CD14-positive monocyte (primary cell): Measurements from ENCODE around the gene ZC3H10. TPM values are rescaled to one million over a fixed set of nuclear protein-coding genes. Genes with fewer than 3 reads are reported as not detected.
A peak's percentile ranks its signal among the peaks of the same experiment; 100 is the strongest.
"Not testable (repeated sequence)": the region's sequence is repeated elsewhere in the genome, so short reads cannot be mapped to it uniquely, and the experiment has no call there.

ENCODE experiments used
- DNase-seq, 3 donors: peaks; one replicate each; pipeline ENCODE4 v3.0.0-alpha.2; 2011 to 2022
- H2AFZ ChIP-seq: 2 replicates; pipeline ENCODE4 v1.6.0; 2012; ENCODE audit warnings: mild to moderate bottlenecking, low read depth, low read length, inconsistent platforms; ENCODE audit not compliant: insufficient read depth, poor library complexity, severe bottlenecking
- H3K27ac ChIP-seq, 2 donors: 1 replicate in 1 of 2; 2 replicates in 1 of 2; pipeline ENCODE4 v1.5.1; 2012 to 2013; ENCODE audit warnings: low read length in 2 of 2, control low read depth in 1 of 2, inconsistent platforms in 1 of 2, low read depth in 1 of 2, mild to moderate bottlenecking in 1 of 2
- H3K27me3 ChIP-seq, 2 donors: one replicate each; pipeline versions ENCODE4 v1.6.0 to v1.6.1; 2011 to 2013; ENCODE audit warnings: low read length in 2 of 2; ENCODE audit not compliant: control insufficient read depth in 2 of 2, insufficient read depth in 2 of 2
- H3K36me3 ChIP-seq, 2 donors: replicated peaks in 1 of 2; 1 replicate in 1 of 2; 2 replicates in 1 of 2; pipeline versions ENCODE4 v1.5.1 to v1.6.1; 2012 to 2013; ENCODE audit warnings: low read length in 2 of 2, control low read depth in 1 of 2, inconsistent platforms in 1 of 2, mild to moderate bottlenecking in 1 of 2; ENCODE audit not compliant: insufficient read depth in 2 of 2, control insufficient read depth in 1 of 2
- H3K4me1 ChIP-seq, 2 donors: 1 replicate in 1 of 2; 2 replicates in 1 of 2; pipeline versions ENCODE4 v1.5.1 to v1.6.1; 2012 to 2013; ENCODE audit warnings: low read length in 2 of 2, control low read depth in 1 of 2, inconsistent platforms in 1 of 2, mild to moderate bottlenecking in 1 of 2, moderate library complexity in 1 of 2; ENCODE audit not compliant: insufficient read depth in 2 of 2, control insufficient read depth in 1 of 2
- H3K4me2 ChIP-seq: replicated peaks from 2 replicates; pipeline ENCODE3; 2012; ENCODE audit warnings: low read length, moderate library complexity, mild to moderate bottlenecking; ENCODE audit not compliant: poor library complexity, severe bottlenecking; ENCODE audit errors: extremely low read depth
- H3K4me3 ChIP-seq, 3 experiments: fragments of 200-600 bp in 1 of 3; sonication (generic) in 1 of 3; replicated peaks in 1 of 3; 1 replicate in 2 of 3; 2 replicates in 1 of 3; pipeline ENCODE4 v1.5.1; 2011 to 2013; ENCODE audit warnings: low read length in 3 of 3, mild to moderate bottlenecking in 3 of 3, control low read depth in 2 of 3, low read depth in 2 of 3, inconsistent platforms in 1 of 3, moderate library complexity in 1 of 3
- H3K79me2 ChIP-seq: 2 replicates; pipeline ENCODE4 v1.6.0; 2012; ENCODE audit warnings: mild to moderate bottlenecking, control low read depth, inconsistent platforms, low read length, moderate library complexity; ENCODE audit not compliant: insufficient read depth
- H3K9ac ChIP-seq: 2 replicates; pipeline ENCODE4 v1.6.0; 2017; ENCODE audit warnings: low read length, mild to moderate bottlenecking; ENCODE audit not compliant: insufficient read depth, poor library complexity, severe bottlenecking
- H3K9me3 ChIP-seq, 2 donors: replicated peaks in 1 of 2; 1 replicate in 1 of 2; 2 replicates in 1 of 2; pipeline versions ENCODE4 v1.5.1 to v1.6.1; 2012 to 2013; ENCODE audit warnings: low read length in 2 of 2, control low read depth in 1 of 2; ENCODE audit not compliant: control insufficient read depth in 1 of 2, insufficient read depth in 1 of 2
- H4K20me1 ChIP-seq: 2 replicates; pipeline ENCODE4 v1.6.0; 2012; ENCODE audit warnings: mild to moderate bottlenecking, low read length, control low read depth, moderate library complexity; ENCODE audit not compliant: insufficient read depth
- H3K27ac Mint-ChIP-seq, 7 donors: one replicate each; pipeline ENCODE4 v1.8.0; 2020; ENCODE audit warnings: mild to moderate bottlenecking in 7 of 7, mixed read lengths in 7 of 7, moderate library complexity in 6 of 7, inconsistent platforms in 2 of 7
- H3K27me3 Mint-ChIP-seq, 3 donors: one replicate each; pipeline ENCODE4 v1.8.0; 2021 to 2022; ENCODE audit warnings: low read depth in 3 of 3, mild to moderate bottlenecking in 3 of 3, mixed read lengths in 3 of 3, moderate library complexity in 3 of 3, inconsistent platforms in 1 of 3
- H3K36me3 Mint-ChIP-seq, 2 donors: one replicate each; pipeline ENCODE4 v1.8.0; 2020; ENCODE audit warnings: mixed read lengths in 2 of 2, inconsistent platforms in 1 of 2, mild to moderate bottlenecking in 1 of 2
- H3K4me1 Mint-ChIP-seq: one replicate; pipeline ENCODE4 v1.8.0; 2020; ENCODE audit warnings: mild to moderate bottlenecking, mixed read lengths
- H3K4me3 Mint-ChIP-seq, 2 donors: one replicate each; pipeline ENCODE4 v1.8.0; 2020; ENCODE audit warnings: mild to moderate bottlenecking in 2 of 2, mixed read lengths in 2 of 2, moderate library complexity in 1 of 2
- H3K9me3 Mint-ChIP-seq, 7 donors: one replicate each; pipeline ENCODE4 v1.8.0; 2020 to 2022; ENCODE audit warnings: mixed read lengths in 7 of 7, mild to moderate bottlenecking in 6 of 7, moderate library complexity in 6 of 7, inconsistent platforms in 2 of 7
- CTCF ChIP-seq: fragments of 200-600 bp; IDR thresholded peaks from one replicate; pipeline ENCODE4 v1.8.0; 2022; ENCODE audit warnings: antibody characterized with exemption, mild to moderate bottlenecking
- WGBS: methylation state at CpG from one replicate; pipeline ENCODE4 v1.1.5; 2013; ENCODE audit warnings: missing lambda C conversion rate; ENCODE audit not compliant: insufficient coverage; 5-methylcytosine and 5-hydroxymethylcytosine counted together
- intact Hi-C, 2 donors: fragments of 100-400 bp; cut with micrococcal nuclease; formaldehyde crosslinking; loops; one replicate each; pipeline versions ENCODE4 v1.15.0 to v1.15.1; 2023
- polyA plus RNA-seq, 3 donors: library from polyadenylated mRNA; depleted of rRNA in 1 of 3; unstranded in 2 of 3; stranded (reverse) in 1 of 3; fragments of 300-500 nt in 2 of 3; fragments of >200 nt in 1 of 3; fragmentation: Illumina TruSeq in 2 of 3; gene quantifications; 1 replicate in 2 of 3; 2 replicates in 1 of 3; pipeline ENCODE4 v1.2.3, GENCODE V29; 2012 to 2021

Gene ZC3H10
- polyA plus RNA-seq, 3 donors, result 1.7 to 3.1 (median 1.8) TPM

- H3K9me3 ChIP-seq, result no peaks in the 10 kb centered on the region
- Mint-ChIP-seq H3K4me1 (peaks cover 10% of the 10 kb centered on the region), H3K9me3 (peaks cover 0 to 2% (median 0%) of the 10 kb centered on the region in 7 donors)
These were observed 43.7 kb upstream of the ZC3H10 start for GRCh38 chr12:56074396-56074795.

DNA sequence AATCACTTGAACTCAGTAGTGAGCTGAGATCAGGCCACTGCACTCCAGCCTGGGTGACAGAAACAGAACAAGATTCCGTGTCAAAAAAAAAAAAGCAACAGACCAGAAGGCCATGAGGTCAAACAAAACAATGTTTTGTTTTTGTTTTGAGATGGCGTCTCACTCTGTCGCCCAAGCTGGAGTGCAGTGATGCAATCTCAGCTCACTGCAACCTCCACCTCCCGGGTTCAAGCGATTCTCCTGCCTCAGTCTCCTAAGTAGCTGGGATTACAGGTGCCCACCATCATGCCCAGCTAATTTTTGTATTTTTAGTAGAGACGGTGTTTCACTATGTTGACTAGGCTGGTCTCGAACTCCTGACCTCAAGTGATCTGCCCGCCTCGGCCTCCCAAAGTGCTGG is 40.1 kb upstream of the ZC3H10 start:
- H3K4me3 ChIP-seq, H3K27ac Mint-ChIP-seq, H3K9me3 Mint-ChIP-seq, H3K79me2 ChIP-seq, intact Hi-C loops, H3K9ac ChIP-seq, H3K36me3 ChIP-seq, H4K20me1 ChIP-seq, H2AFZ ChIP-seq, H3K4me2 ChIP-seq, H3K27ac ChIP-seq, DNase-seq, H3K36me3 Mint-ChIP-seq, H3K9me3 ChIP-seq: not testable (repeated sequence)
- Mint-ChIP-seq H3K4me3 (peak overlapping the region in 1 of 2 donors; percentile 39), H3K4me1 (peaks cover 19% of the 10 kb centered on the region), H3K27me3 (peaks cover 18 to 50% (median 37%) of the 10 kb centered on the region in 3 donors)
- WGBS, result 100% methylated on average over 2 of the region's 9 CpGs
- Histone ChIP-seq H3K27me3 (peaks cover 6 to 27% of the 10 kb centered on the region in 2 donors), H3K4me1 (peaks cover 20 to 21% of the 10 kb centered on the region in 2 donors)

More at GRCh38 chr12:56074396-56074795, 43.7 kb upstream of the ZC3H10 start:
- no peak overlapping the region for H3K4me3 ChIP-seq
- no peak overlapping the region for H3K27ac ChIP-seq
- Mint-ChIP-seq H3K27ac (no peak overlapping the region), H3K27me3 (peaks cover 2 to 20% (median 4%) of the 10 kb centered on the region in 3 donors), H3K4me3 (no peak overlapping the region), H3K36me3 (no peaks in the 10 kb centered on the region)
- no peaks in the 10 kb centered on the region for H3K79me2 ChIP-seq
- WGBS, result 100% methylated on average over 1 of the region's 5 CpGs
- H4K20me1 ChIP-seq, result no peaks in the 10 kb centered on the region
- H3K36me3 ChIP-seq, result no peaks in the 10 kb centered on the region
- no peak overlapping the region for H3K9ac ChIP-seq
- TF ChIP-seq CTCF, result no peak
- peaks cover 7 to 8% of the 10 kb centered on the region in 2 donors for H3K4me1 ChIP-seq
- no peak for DNase-seq
- H3K27me3 ChIP-seq, result peaks cover 0 to 4% of the 10 kb centered on the region in 2 donors
- no peak overlapping the region for H2AFZ ChIP-seq
- intact Hi-C loops, result no loop called here
- no peak overlapping the region for H3K4me2 ChIP-seq
